ENCODE results near the gene FBXW8. TPM values are rescaled to one million over a fixed set of nuclear protein-coding genes. Genes with fewer than 3 reads are reported as not detected.

FBXW8 gene
- total and polyA plus RNA-seq, 2 experiments from 2014 or later, result 17.0 to 20.6 TPM

DNA sequence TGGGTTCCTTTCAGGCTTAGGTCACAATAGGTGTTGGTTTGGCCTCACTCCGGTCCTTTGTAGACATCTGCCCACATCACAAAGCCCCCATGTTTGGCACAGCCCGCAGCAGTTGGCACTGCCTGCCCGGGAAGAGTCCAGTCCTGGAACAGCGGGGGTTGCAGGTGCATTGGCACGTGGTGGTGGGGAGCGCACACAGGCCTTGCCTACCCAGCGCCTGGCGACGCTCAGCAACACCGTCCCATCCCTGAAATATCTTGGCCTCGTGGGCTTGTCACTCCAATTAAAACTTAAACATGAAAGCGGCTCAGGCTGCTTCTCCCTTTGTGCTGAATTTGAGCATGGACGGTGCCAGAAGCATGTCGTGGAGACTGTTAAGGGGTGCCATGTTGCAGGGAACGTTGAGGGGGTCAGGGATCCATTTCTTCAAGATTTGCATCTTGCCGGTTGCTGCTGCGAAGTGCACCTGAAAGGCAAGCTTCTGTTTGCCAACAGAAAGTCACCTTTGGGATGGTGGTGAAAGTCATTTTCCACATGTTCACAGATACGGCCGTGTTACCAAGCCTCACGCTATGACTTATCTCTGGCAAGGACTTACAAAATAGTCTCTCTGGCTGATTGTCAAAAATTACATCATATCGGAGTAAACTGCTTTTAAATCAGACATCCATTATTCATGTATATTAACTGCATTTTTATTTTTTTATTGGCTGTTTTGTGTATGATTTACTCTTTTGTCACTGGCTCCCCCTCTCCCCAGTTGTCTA lies 91.5 kb downstream of the FBXW8 start:
- Histone ChIP-seq H4K20me1 (ENCODE audit: insufficient read depth, poor library complexity, severe bottlenecking) (no peaks in the 10 kb centered on the region), H3K36me3 (replicated peaks; ENCODE audit: insufficient read depth, low read depth) (no peaks in the 10 kb centered on the region), H3K27me3 (no peaks in the 10 kb centered on the region), H2AFZ (no peak overlapping the region), H3K27ac (no peak overlapping the region), H3K79me2 (no peaks in the 10 kb centered on the region), H3K4me3 (no peak overlapping the region), H3K4me2 (no peak overlapping the region), H3K9me3 (ENCODE audit: low read depth) (no peaks in the 10 kb centered on the region), H3K4me1 (ENCODE audit: insufficient read depth) (no peaks in the 10 kb centered on the region), H3K9me2 (replicated peaks; ENCODE audit: insufficient read depth) (no peaks in the 10 kb centered on the region)
- TF ChIP-seq EZH2phosphoT487 (IDR thresholded peaks at IDR 0.05; ENCODE audit: low read depth, severe bottlenecking, unreplicated experiment) (no peak), CTCF (IDR thresholded peaks at IDR 0.05; ENCODE audit: poor library complexity) (no peak), EZH2 (IDR thresholded peaks at IDR 0.05; ENCODE audit: borderline replicate concordance) (no peak)
- WGBS (ENCODE audit: low lambda C conversion rate, missing lambda C conversion rate), result 90% methylated on average over 21 of the region's 21 CpGs
- no peak for DNase-seq (ENCODE audit: low spot score)

- no peak for DNase-seq (ENCODE audit: low spot score)
- no peak overlapping the region for H2AFZ ChIP-seq
- H3K4me2 ChIP-seq, result no peak overlapping the region
- no peaks in the 10 kb centered on the region for H3K9me2 ChIP-seq (replicated peaks; ENCODE audit: insufficient read depth)
- 92% methylated on average over 8 of the region's 8 CpGs for WGBS (ENCODE audit: low lambda C conversion rate, missing lambda C conversion rate)
- H3K9me3 ChIP-seq (ENCODE audit: low read depth), result no peaks in the 10 kb centered on the region
- TF ChIP-seq CTCF (IDR thresholded peaks at IDR 0.05; ENCODE audit: poor library complexity) (no peak), EZH2phosphoT487 (IDR thresholded peaks at IDR 0.05; ENCODE audit: low read depth, severe bottlenecking, unreplicated experiment) (no peak), EZH2 (IDR thresholded peaks at IDR 0.05; ENCODE audit: borderline replicate concordance) (no peak)
- no peaks in the 10 kb centered on the region for H4K20me1 ChIP-seq (ENCODE audit: insufficient read depth, poor library complexity, severe bottlenecking)
- no peaks in the 10 kb centered on the region for H3K79me2 ChIP-seq
- H3K27me3 ChIP-seq, result no peaks in the 10 kb centered on the region
- no peaks in the 10 kb centered on the region for H3K36me3 ChIP-seq (replicated peaks; ENCODE audit: insufficient read depth, low read depth)
- no peak overlapping the region for H3K27ac ChIP-seq
- H3K4me3 ChIP-seq, result no peak overlapping the region
- H3K4me1 ChIP-seq (ENCODE audit: insufficient read depth), result no peaks in the 10 kb centered on the region
Measured at GRCh38 chr12:117003883-117004404, 93.2 kb downstream of the FBXW8 start.

DNA sequence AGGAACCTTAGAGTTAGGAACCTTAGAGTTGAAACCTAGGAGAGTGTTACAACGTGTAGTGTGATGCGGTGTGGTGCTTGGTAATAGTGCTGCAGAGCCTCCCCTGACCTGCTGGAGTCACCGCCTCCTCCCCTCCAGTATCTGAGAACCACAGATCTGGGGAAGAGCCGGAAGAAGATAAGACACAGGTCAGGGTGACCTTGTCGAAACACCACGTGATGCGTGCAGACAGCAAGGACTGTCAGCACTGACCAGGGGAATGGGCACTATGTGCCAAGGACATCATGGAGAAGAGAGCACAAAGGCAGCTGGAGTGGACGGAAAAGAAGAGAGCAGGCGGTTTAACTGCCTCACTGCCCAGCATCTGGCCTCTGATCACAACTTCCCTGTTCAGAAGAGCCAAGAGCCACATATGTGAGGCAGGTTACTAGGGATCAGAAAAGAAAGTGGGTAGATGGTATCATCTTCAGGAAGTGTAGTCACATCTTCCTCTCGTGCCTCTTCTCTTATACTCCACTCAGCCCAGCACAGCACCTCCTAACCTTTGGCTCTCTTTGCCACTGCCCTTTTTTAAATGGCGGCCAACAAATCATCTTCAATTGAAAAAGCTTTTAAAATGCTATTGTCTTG lies 94.8 kb downstream of the FBXW8 start:
- Histone ChIP-seq H3K4me2 (no peak overlapping the region), H3K9me3 (ENCODE audit: low read depth) (no peaks in the 10 kb centered on the region), H3K27me3 (no peaks in the 10 kb centered on the region), H3K27ac (no peak overlapping the region), H3K36me3 (replicated peaks; ENCODE audit: insufficient read depth, low read depth) (no peaks in the 10 kb centered on the region), H4K20me1 (ENCODE audit: insufficient read depth, poor library complexity, severe bottlenecking) (no peaks in the 10 kb centered on the region), H3K4me3 (no peak overlapping the region), H3K79me2 (no peaks in the 10 kb centered on the region), H3K9me2 (replicated peaks; ENCODE audit: insufficient read depth) (no peaks in the 10 kb centered on the region), H3K4me1 (ENCODE audit: insufficient read depth) (no peaks in the 10 kb centered on the region), H2AFZ (no peak overlapping the region)
- TF ChIP-seq CTCF (IDR thresholded peaks at IDR 0.05; ENCODE audit: poor library complexity) (no peak), EZH2 (IDR thresholded peaks at IDR 0.05; ENCODE audit: borderline replicate concordance) (no peak), EZH2phosphoT487 (IDR thresholded peaks at IDR 0.05; ENCODE audit: low read depth, severe bottlenecking, unreplicated experiment) (no peak)
- no peak for DNase-seq (ENCODE audit: low spot score)
- 93% methylated on average over 11 of the region's 11 CpGs for whole genome bisulfite sequencing (ENCODE audit: low lambda C conversion rate, missing lambda C conversion rate)
